Gastroesophageal sphincter (tissue), 3 donors: Measurements from ENCODE around the gene SULT1A1.

Experiments
- EP300 ChIP-seq: sonication (generic); formaldehyde crosslinking; IDR thresholded peaks from one replicate; pipeline ENCODE4 v1.6.1; 2017; ENCODE audit warnings: antibody characterized with exemption, mild to moderate bottlenecking
- TF ChIP-seq, protein P1 (sequence below), 4 experiments: fragments of 200-600 bp in 2 of 4; fragments of 450-650 bp in 2 of 4; sonication (generic) in 1 of 4; IDR thresholded peaks; one replicate each; pipeline ENCODE4 v1.5.1; 2017 to 2019; ENCODE audit warnings: antibody characterized with exemption in 4 of 4, mild to moderate bottlenecking in 2 of 4, moderate library complexity in 2 of 4

DNA sequence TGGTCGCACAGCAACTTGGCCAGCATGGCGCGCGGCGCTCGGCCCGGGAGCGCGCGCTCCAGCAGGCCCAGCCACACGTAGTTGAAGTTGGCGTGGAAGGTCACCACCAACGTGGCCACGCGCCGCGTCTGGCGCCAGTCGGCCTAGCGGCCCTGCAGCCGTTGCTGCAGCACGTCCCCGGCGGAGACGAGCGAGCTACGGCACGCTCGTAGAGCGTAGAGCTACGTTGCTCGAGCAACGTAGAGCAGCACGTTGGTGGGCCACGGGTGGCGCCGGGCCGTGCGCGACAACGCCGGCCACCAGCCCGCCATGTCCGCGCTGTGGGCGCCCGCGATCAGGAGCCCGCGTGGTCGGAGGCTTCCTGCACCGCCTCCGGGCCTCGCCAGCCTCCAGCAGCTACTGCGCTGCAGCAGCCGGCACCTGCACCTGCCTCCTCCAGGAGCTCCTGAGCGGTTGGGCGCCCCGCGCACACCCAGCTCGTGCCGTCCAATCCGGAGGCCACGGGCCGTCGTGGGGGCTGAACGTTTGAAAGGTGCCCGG is 13.4 kb upstream of the SULT1A1 start:
- TF ChIP-seq, protein P1, sequence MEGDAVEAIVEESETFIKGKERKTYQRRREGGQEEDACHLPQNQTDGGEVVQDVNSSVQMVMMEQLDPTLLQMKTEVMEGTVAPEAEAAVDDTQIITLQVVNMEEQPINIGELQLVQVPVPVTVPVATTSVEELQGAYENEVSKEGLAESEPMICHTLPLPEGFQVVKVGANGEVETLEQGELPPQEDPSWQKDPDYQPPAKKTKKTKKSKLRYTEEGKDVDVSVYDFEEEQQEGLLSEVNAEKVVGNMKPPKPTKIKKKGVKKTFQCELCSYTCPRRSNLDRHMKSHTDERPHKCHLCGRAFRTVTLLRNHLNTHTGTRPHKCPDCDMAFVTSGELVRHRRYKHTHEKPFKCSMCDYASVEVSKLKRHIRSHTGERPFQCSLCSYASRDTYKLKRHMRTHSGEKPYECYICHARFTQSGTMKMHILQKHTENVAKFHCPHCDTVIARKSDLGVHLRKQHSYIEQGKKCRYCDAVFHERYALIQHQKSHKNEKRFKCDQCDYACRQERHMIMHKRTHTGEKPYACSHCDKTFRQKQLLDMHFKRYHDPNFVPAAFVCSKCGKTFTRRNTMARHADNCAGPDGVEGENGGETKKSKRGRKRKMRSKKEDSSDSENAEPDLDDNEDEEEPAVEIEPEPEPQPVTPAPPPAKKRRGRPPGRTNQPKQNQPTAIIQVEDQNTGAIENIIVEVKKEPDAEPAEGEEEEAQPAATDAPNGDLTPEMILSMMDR (IDR thresholded peaks at IDR 0.05), result peak in 1 of 4 experiments; percentile 13
- no peak for TF ChIP-seq EP300
